Gastroesophageal sphincter (tissue), 3 donors: ENCODE results near the gene RGPD6.
"Not testable (repeated sequence)": the region's sequence is repeated elsewhere in the genome, so short reads cannot be mapped to it uniquely, and the experiment has no call there.

Experiments used
- POLR2A ChIP-seq, 2 donors: fragments of 450-650 bp; IDR thresholded peaks; one replicate each; pipeline ENCODE4 v1.6.1; 2017; ENCODE audit warnings: antibody characterized with exemption in 2 of 2, mild to moderate bottlenecking in 2 of 2, moderate library complexity in 1 of 2
- POLR2AphosphoS5 ChIP-seq: sonication (generic); formaldehyde crosslinking; IDR thresholded peaks from one replicate; pipeline ENCODE4 v1.6.1; 2017; ENCODE audit warnings: antibody characterized with exemption
- TF ChIP-seq, protein P1 (sequence below), 4 experiments: fragments of 200-600 bp in 2 of 4; fragments of 450-650 bp in 2 of 4; sonication (generic) in 1 of 4; IDR thresholded peaks; one replicate each; pipeline ENCODE4 v1.5.1; 2017 to 2019; ENCODE audit warnings: antibody characterized with exemption in 4 of 4, mild to moderate bottlenecking in 2 of 4, moderate library complexity in 2 of 4

DNA sequence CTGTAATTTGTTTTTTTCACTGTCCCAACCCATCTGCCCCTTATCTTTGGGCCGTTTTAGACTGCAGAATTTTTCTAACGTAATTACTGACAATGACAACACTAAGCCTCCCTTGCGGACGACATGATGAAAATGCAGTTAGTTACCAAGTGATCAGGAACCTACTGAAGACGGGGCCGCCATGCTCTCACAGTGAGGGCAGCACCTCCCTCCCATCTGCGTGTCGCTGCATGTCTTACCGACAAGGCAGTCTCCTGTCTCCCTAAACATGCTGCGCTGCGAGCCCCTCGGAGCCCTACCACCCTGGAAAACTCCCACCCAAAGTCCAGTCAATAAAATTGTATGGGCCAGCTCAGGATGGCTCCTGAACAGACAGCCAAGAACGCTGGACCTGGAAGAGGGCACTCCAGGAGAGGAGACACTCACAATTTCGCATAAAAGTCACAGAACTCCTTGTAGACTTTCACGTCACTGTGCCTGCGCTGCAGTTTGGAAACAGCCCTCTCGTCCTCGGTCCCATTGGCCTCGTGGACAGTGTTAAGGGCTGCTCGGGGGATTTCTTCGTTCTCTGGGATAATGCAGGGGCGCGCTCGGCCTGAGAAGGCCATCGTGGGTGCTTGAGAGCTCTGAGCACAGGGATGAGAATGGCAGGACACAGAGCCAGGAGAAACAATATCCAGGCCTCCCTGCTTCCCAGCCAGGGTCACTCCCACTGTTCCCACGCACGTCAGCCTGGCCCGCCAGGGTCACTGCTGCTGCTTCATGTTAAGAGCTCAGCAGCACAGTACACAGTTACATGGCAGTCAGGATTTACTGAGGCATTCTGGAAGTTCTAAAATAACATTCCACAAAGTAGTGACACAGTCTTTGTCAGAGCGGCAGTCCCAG, 104.6 kb downstream of the RGPD6 start, which contains the start of gene LIMS4:
- TF ChIP-seq POLR2AphosphoS5; POLR2A (IDR thresholded peaks at IDR 0.05): not testable (repeated sequence)
- TF ChIP-seq, protein P1, sequence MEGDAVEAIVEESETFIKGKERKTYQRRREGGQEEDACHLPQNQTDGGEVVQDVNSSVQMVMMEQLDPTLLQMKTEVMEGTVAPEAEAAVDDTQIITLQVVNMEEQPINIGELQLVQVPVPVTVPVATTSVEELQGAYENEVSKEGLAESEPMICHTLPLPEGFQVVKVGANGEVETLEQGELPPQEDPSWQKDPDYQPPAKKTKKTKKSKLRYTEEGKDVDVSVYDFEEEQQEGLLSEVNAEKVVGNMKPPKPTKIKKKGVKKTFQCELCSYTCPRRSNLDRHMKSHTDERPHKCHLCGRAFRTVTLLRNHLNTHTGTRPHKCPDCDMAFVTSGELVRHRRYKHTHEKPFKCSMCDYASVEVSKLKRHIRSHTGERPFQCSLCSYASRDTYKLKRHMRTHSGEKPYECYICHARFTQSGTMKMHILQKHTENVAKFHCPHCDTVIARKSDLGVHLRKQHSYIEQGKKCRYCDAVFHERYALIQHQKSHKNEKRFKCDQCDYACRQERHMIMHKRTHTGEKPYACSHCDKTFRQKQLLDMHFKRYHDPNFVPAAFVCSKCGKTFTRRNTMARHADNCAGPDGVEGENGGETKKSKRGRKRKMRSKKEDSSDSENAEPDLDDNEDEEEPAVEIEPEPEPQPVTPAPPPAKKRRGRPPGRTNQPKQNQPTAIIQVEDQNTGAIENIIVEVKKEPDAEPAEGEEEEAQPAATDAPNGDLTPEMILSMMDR (IDR thresholded peaks at IDR 0.05): not testable (repeated sequence)
